Neural cell (in vitro differentiated cells): ENCODE data around the gene UACA.

Source experiments
- EP300 ChIP-seq: fragments of 450-650 bp; conservative IDR thresholded peaks from 2 replicates; pipeline ENCODE4 v1.6.1; 2014; ENCODE audit warnings: antibody characterized with exemption, mild to moderate bottlenecking, moderate library complexity; ENCODE audit not compliant: poor library complexity, severe bottlenecking
- POLR2AphosphoS5 ChIP-seq: IDR thresholded peaks from 2 replicates; pipeline ENCODE4 v1.6.1; 2012
- RAD21 ChIP-seq: fragments of 450-650 bp; conservative IDR thresholded peaks from 2 replicates; pipeline ENCODE4 v1.6.1; 2014; ENCODE audit warnings: antibody characterized with exemption, mild to moderate bottlenecking, moderate library complexity
- TF ChIP-seq, protein P1 (sequence below): fragments of 450-650 bp; IDR thresholded peaks from 2 replicates; pipeline ENCODE4 v1.5.1; 2014; ENCODE audit warnings: antibody characterized with exemption, mild to moderate bottlenecking, moderate library complexity; ENCODE audit not compliant: poor library complexity, severe bottlenecking

DNA sequence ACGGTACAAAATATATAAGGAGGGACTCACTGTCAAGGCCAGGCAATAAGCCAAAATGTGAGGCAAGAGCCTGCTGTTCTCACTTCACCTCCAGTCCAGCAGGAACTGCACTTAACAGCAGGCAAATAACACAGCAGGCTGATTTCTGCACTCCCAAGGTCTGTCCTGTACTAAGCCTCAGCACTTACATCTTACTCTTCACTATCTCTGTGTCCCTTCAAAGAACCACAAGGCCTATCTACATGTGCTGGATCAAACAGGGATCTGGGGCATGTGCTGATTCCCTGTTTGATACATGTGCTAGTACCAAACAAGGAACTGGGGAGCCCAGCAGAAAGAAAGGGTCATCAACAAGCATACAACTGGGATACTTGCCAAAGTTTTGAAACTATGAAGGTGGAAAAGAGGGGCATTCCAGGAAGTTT lies 22.2 kb downstream of the UACA start:
- no peak for TF ChIP-seq RAD21
- TF ChIP-seq, protein P1, sequence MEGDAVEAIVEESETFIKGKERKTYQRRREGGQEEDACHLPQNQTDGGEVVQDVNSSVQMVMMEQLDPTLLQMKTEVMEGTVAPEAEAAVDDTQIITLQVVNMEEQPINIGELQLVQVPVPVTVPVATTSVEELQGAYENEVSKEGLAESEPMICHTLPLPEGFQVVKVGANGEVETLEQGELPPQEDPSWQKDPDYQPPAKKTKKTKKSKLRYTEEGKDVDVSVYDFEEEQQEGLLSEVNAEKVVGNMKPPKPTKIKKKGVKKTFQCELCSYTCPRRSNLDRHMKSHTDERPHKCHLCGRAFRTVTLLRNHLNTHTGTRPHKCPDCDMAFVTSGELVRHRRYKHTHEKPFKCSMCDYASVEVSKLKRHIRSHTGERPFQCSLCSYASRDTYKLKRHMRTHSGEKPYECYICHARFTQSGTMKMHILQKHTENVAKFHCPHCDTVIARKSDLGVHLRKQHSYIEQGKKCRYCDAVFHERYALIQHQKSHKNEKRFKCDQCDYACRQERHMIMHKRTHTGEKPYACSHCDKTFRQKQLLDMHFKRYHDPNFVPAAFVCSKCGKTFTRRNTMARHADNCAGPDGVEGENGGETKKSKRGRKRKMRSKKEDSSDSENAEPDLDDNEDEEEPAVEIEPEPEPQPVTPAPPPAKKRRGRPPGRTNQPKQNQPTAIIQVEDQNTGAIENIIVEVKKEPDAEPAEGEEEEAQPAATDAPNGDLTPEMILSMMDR = no peak
- no peak for TF ChIP-seq POLR2AphosphoS5
- no peak for TF ChIP-seq EP300
